Measurements from ENCODE around the gene ERGIC1.

The ERGIC1 gene

GRCh38 chr5:172949426-172949825, 115.4 kb downstream of the ERGIC1 start:
- Histone ChIP-seq H3K27ac (ENCODE audit: low read depth, low read length) (no peak overlapping the region), H3K9me2 (replicated peaks; ENCODE audit: control insufficient read depth, low read length) (no peaks in the 10 kb centered on the region), H3K27me3 (ENCODE audit: control insufficient read depth, low read length) (no peaks in the 10 kb centered on the region), H3K36me3 (ENCODE audit: control insufficient read depth, low read length) (no peaks in the 10 kb centered on the region), H3K4me1 (ENCODE audit: control insufficient read depth, low read length) (no peaks in the 10 kb centered on the region), H4K20me1 (ENCODE audit: control insufficient read depth, insufficient read depth, low read depth, low read length) (no peaks in the 10 kb centered on the region), H3K9me3 (ENCODE audit: control insufficient read depth, insufficient read depth, low read length) (no peaks in the 10 kb centered on the region), H3K79me2 (ENCODE audit: control insufficient read depth, low read length) (no peaks in the 10 kb centered on the region), H3F3A (ENCODE audit: control insufficient read depth, insufficient read depth) (no peaks in the 10 kb centered on the region), H3K4me3 (ENCODE audit: low read length) (no peak overlapping the region), H3K4me2 (ENCODE audit: low read length) (no peak overlapping the region)
- TF ChIP-seq EZH2phosphoT487 (IDR thresholded peaks at IDR 0.05; ENCODE audit: borderline replicate concordance, low read length) (no peak), CTCF (IDR thresholded peaks at IDR 0.05; ENCODE audit: low read depth, low read length, poor library complexity, severe bottlenecking) (no peak)

DNA sequence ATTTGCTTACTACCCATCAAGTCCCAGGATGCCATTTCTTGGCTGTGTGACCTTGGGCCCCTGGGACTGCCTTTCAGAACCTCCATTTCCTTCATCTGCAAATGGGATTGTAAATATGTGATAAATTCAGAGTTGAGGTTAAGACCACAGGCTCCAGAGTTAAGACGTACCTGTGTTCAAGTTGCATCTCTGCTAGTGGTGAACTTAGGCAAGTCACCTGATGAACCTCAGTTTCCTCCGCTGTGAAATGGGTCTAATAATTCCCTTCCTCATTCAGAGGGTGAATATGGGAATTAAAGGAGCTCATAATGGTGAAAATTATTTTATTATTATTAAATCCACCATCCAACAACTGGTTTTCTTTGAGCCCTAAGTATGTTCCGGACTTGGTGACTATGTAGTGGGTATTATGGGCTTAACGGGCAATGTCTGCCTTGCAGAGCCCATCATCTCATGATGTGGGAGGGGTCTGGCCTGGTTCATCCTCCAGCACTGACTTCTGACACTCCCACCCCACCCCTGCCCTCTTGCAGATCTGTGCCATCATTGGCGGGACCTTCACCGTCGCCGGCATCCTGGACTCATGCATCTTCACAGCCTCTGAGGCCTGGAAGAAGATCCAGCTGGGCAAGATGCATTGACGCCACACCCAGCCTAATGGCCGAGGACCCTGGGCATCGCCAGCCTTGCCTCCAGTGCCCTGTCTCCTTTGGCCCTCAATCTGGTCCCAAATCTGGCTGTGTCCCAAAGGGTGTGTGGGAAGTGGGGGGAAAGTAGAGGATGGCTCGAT, 116.3 kb downstream of the ERGIC1 start:
- H3K79me2 ChIP-seq (ENCODE audit: control insufficient read depth, low read length) = no peaks in the 10 kb centered on the region
- no peaks in the 10 kb centered on the region for H3K27me3 ChIP-seq (ENCODE audit: control insufficient read depth, low read length)
- H3K4me2 ChIP-seq (ENCODE audit: low read length) = no peak overlapping the region
- no peak for TF ChIP-seq CTCF (IDR thresholded peaks at IDR 0.05; ENCODE audit: low read depth, low read length, poor library complexity, severe bottlenecking)
- TF ChIP-seq EZH2phosphoT487 (IDR thresholded peaks at IDR 0.05; ENCODE audit: borderline replicate concordance, low read length) = no peak
- H3K9me2 ChIP-seq (replicated peaks; ENCODE audit: control insufficient read depth, low read length) = no peaks in the 10 kb centered on the region
- no peaks in the 10 kb centered on the region for H3K9me3 ChIP-seq (ENCODE audit: control insufficient read depth, insufficient read depth, low read length)
- H3K4me3 ChIP-seq (ENCODE audit: low read length) = no peak overlapping the region
- no peaks in the 10 kb centered on the region for H3F3A ChIP-seq (ENCODE audit: control insufficient read depth, insufficient read depth)
- no peak overlapping the region for H3K27ac ChIP-seq (ENCODE audit: low read depth, low read length)
- H4K20me1 ChIP-seq (ENCODE audit: control insufficient read depth, insufficient read depth, low read depth, low read length) = no peaks in the 10 kb centered on the region
- H3K4me1 ChIP-seq (ENCODE audit: control insufficient read depth, low read length) = no peaks in the 10 kb centered on the region
- H3K36me3 ChIP-seq (ENCODE audit: control insufficient read depth, low read length) = no peaks in the 10 kb centered on the region

DNA sequence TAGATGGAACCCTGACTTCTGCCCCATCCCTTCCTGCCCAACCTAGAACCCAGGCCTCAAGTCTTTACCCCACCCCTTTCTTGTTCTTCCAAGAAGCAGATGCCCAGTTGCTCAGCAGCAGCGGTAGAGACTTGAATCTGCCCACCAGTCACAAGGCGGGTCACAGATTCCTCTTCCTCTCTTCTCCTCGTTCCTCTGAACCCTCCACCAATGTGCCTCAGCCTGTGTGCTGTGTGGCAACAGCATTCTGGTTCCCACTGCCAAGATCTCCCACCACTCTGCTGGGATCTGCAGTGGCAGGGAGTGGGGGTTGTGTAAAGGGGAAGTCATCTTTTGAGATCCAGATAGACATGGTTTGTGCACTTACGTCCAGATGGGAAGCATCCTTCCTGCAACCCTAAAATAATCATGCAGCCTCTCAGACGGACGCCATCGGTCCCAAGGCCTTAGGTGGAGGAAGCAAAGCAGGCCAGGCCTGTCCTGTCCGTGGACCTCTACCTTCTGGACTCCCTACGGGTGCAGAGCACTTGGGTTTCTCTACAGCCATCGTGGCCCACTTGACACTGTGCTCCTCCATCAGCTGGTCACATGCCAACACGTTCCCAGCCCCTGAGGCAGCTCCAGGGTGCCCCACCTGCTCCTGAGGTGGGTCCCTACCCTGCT, 117.5 kb downstream of the ERGIC1 start:
- Histone ChIP-seq H3K9me2 (replicated peaks; ENCODE audit: control insufficient read depth, low read length) (no peaks in the 10 kb centered on the region), H4K20me1 (ENCODE audit: control insufficient read depth, insufficient read depth, low read depth, low read length) (no peaks in the 10 kb centered on the region), H3K27ac (ENCODE audit: low read depth, low read length) (no peak overlapping the region), H3K4me2 (ENCODE audit: low read length) (no peak overlapping the region), H3K4me1 (ENCODE audit: control insufficient read depth, low read length) (no peaks in the 10 kb centered on the region), H3K36me3 (ENCODE audit: control insufficient read depth, low read length) (no peaks in the 10 kb centered on the region), H3K9me3 (ENCODE audit: control insufficient read depth, insufficient read depth, low read length) (no peaks in the 10 kb centered on the region), H3K79me2 (ENCODE audit: control insufficient read depth, low read length) (no peaks in the 10 kb centered on the region), H3K27me3 (ENCODE audit: control insufficient read depth, low read length) (peaks cover 3% of the 10 kb centered on the region; the same call in 1 of the 2 replicates), H3K4me3 (ENCODE audit: low read length) (no peak overlapping the region), H3F3A (ENCODE audit: control insufficient read depth, insufficient read depth) (no peaks in the 10 kb centered on the region)
- no peak for TF ChIP-seq EZH2phosphoT487 (IDR thresholded peaks at IDR 0.05; ENCODE audit: borderline replicate concordance, low read length)
- TF ChIP-seq CTCF (IDR thresholded peaks at IDR 0.05; ENCODE audit: low read depth, low read length, poor library complexity, severe bottlenecking) = no peak
